HG03108 (cell line): Measurements from ENCODE around the gene STXBP4.

ENCODE experiments used
- ATAC-seq: cut with Tn5 transposase; IDR thresholded peaks from one replicate; pipeline ENCODE4 v1.9.1; 2021; ENCODE audit warnings: moderate library complexity; ENCODE audit not compliant: unreplicated experiment

The STXBP4 gene

GRCh38 chr17:55166506-55166905 is 197.9 kb downstream of the STXBP4 start:
- no peak for ATAC-seq

- no peak for ATAC-seq
Measured at GRCh38 chr17:55167024-55167725, 198.6 kb downstream of the STXBP4 start.

GRCh38 chr17:55168958-55169687 is 200.6 kb downstream of the STXBP4 start:
- ATAC-seq = peak; percentile 86

GRCh38 chr17:55171634-55172328 is 203.2 kb downstream of the STXBP4 start:
- no peak for ATAC-seq

- ATAC-seq = no peak
Measured at GRCh38 chr17:55172612-55173011, 204.0 kb downstream of the STXBP4 start.

- ATAC-seq = no peak
Measured at GRCh38 chr17:55174133-55174532, 205.6 kb downstream of the STXBP4 start.

GRCh38 chr17:55175788-55176427 is 207.3 kb downstream of the STXBP4 start:
- no peak for ATAC-seq

GRCh38 chr17:55177159-55177854 is 208.7 kb downstream of the STXBP4 start:
- ATAC-seq = no peak

GRCh38 chr17:55177855-55178217 is 209.3 kb downstream of the STXBP4 start:
- no peak for ATAC-seq

GRCh38 chr17:55186937-55187770 is 218.6 kb downstream of the STXBP4 start:
- ATAC-seq = no peak

- no peak for ATAC-seq
Measured at GRCh38 chr17:55190748-55191147, 222.2 kb downstream of the STXBP4 start.

GRCh38 chr17:55198690-55199370 is 230.3 kb downstream of the STXBP4 start:
- no peak for ATAC-seq

- ATAC-seq = no peak
Measured at GRCh38 chr17:55200904-55201303, 232.3 kb downstream of the STXBP4 start.

GRCh38 chr17:55201308-55201932 is 232.9 kb downstream of the STXBP4 start:
- no peak for ATAC-seq

GRCh38 chr17:55202896-55203295 is 234.3 kb downstream of the STXBP4 start:
- ATAC-seq = no peak

GRCh38 chr17:55208078-55208812 is 239.7 kb downstream of the STXBP4 start:
- ATAC-seq = no peak

GRCh38 chr17:55210292-55210691 is 241.7 kb downstream of the STXBP4 start:
- ATAC-seq = no peak

GRCh38 chr17:55212880-55213279 is 244.3 kb downstream of the STXBP4 start:
- no peak for ATAC-seq
